ENCODE results near the gene TMEFF1. TPM values are rescaled to one million over a fixed set of nuclear protein-coding genes. Genes with fewer than 3 reads are reported as not detected.

The TMEFF1 gene
- total RNA-seq, 3 donors from 2014 or later = 0.38 to 0.98 TPM; not detected in 1

DNA sequence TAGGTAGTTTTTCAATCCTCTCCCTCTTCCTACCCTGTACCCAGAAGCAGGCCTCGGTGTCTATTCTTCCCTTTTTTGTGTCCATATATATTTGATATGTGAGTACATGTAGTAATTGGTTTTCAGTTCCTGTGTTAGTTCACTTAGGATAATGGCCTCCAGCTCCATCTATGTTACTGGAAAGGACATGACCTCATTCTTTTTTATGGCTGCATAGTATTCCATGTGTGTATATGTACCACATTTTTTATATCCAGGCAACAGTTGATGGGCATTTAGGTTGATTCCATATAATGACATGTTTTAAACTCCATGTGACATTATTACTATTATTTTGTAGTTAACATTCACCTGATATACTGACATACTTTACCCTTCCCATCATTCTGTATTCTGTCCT lies 154.0 kb downstream of the TMEFF1 start:
- TF ChIP-seq, protein P1, sequence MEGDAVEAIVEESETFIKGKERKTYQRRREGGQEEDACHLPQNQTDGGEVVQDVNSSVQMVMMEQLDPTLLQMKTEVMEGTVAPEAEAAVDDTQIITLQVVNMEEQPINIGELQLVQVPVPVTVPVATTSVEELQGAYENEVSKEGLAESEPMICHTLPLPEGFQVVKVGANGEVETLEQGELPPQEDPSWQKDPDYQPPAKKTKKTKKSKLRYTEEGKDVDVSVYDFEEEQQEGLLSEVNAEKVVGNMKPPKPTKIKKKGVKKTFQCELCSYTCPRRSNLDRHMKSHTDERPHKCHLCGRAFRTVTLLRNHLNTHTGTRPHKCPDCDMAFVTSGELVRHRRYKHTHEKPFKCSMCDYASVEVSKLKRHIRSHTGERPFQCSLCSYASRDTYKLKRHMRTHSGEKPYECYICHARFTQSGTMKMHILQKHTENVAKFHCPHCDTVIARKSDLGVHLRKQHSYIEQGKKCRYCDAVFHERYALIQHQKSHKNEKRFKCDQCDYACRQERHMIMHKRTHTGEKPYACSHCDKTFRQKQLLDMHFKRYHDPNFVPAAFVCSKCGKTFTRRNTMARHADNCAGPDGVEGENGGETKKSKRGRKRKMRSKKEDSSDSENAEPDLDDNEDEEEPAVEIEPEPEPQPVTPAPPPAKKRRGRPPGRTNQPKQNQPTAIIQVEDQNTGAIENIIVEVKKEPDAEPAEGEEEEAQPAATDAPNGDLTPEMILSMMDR (IDR thresholded peaks at IDR 0.05) = no peak
- no peaks in the 10 kb centered on the region for H3K36me3 ChIP-seq (ENCODE audit: low read depth)
- intact Hi-C loops (cut with DNase I, micrococcal nuclease) = no loop called here

More for the DNA sequence above, 154.0 kb downstream of the TMEFF1 start:
- no peaks in the 10 kb centered on the region for H3K9me3 ChIP-seq
- H3K4me1 ChIP-seq (ENCODE audit: low read depth) = no peaks in the 10 kb centered on the region
- no peak for DNase-seq
- no peak overlapping the region for H3K4me3 ChIP-seq
- no peak for ATAC-seq

Other genes starting within 250 kb of the TMEFF1 start
- 10 to 100 TPM in 2 of 3 donors, 1 to 10 TPM in 1; 8.1 to 11.6 (median 11.0) TPM for gene TEX10, start 120.2 kb upstream of the TMEFF1 start, total RNA-seq
- gene MSANTD3, start 46.0 kb upstream of the TMEFF1 start, total RNA-seq = 10 to 100 TPM in 2 of 3 donors, 1 to 10 TPM in 1; 6.2 to 18.1 (median 10.5) TPM
- under 1 TPM in 2 of 3 donors, not detected in 1; 0.14 to 0.82 TPM for gene CAVIN4, start 104.9 kb downstream of the TMEFF1 start, total RNA-seq